Cerebellar nuclear complex (tissue), 1 donor: ENCODE measurements around the gene KRTAP2-1.
A peak's percentile ranks its signal among the peaks of the same experiment; 100 is the strongest.
"Not testable (repeated sequence)": the region's sequence is repeated elsewhere in the genome, so short reads cannot be mapped to it uniquely, and the experiment has no call there.

ENCODE experiments used
- DNase-seq, 2 experiments: peaks; one replicate each; lab custom pipeline; 2025; lab: John Stamatoyannopoulos, UW

Gene KRTAP2-1

GRCh38 chr17:41057547-41057946 lies 10.4 kb upstream of the KRTAP2-1 start:
- DNase-seq: no peak

GRCh38 chr17:41055130-41055529 lies 8.0 kb upstream of the KRTAP2-1 start, which contains the start of gene KRTAP2-2:
Gene KRTAP2-2 (minus strand): TSS chr17:41055230. CDS start chr17:41055211, 19 bp downstream.
- not testable (repeated sequence) for DNase-seq

- DNase-seq: not testable (repeated sequence)
Measured at GRCh38 chr17:41054556-41054955, 7.4 kb upstream of the KRTAP2-1 start.

- DNase-seq: no peak
Measured at GRCh38 chr17:41054025-41054424, 6.9 kb upstream of the KRTAP2-1 start.

GRCh38 chr17:41052566-41052965 lies 5.5 kb upstream of the KRTAP2-1 start:
- DNase-seq: no peak

GRCh38 chr17:41049110-41049509 lies 2.0 kb upstream of the KRTAP2-1 start:
- no peak for DNase-seq

GRCh38 chr17:41048441-41048840 lies 1.3 kb upstream of the KRTAP2-1 start:
- no peak for DNase-seq

- DNase-seq: no peak
Measured at GRCh38 chr17:41042953-41043352, 4.2 kb downstream of the KRTAP2-1 start.

GRCh38 chr17:41040783-41041571 lies 6.1 kb downstream of the KRTAP2-1 start, which contains the start of gene KRTAP1-1:
Gene KRTAP1-1 (minus strand): TSS chr17:41041450. CDS start chr17:41041397, 53 bp downstream.
- not testable (repeated sequence) for DNase-seq

- no peak for DNase-seq
Measured at GRCh38 chr17:41037853-41038350, 9.2 kb downstream of the KRTAP2-1 start.

GRCh38 chr17:41034346-41034935 lies 12.7 kb downstream of the KRTAP2-1 start, which contains the start of gene KRTAP1-3:
Gene KRTAP1-3 (minus strand): TSS chr17:41034874. CDS start chr17:41034821, 53 bp downstream.
- not testable (repeated sequence) for DNase-seq

- no peak for DNase-seq
Measured at GRCh38 chr17:41029633-41030245, 17.4 kb downstream of the KRTAP2-1 start, which contains the start of gene KRTAP1-4. Gene KRTAP1-4 (minus strand): TSS chr17:41030195. CDS start chr17:41030078, 117 bp downstream.

GRCh38 chr17:41026715-41027471 lies 20.2 kb downstream of the KRTAP2-1 start, which contains the start of gene KRTAP1-5:
Gene KRTAP1-5 (minus strand): TSS chr17:41027208. CDS start chr17:41027155, 53 bp downstream.
- no peak for DNase-seq

- DNase-seq: no peak
Measured at GRCh38 chr17:41024697-41025096, 22.4 kb downstream of the KRTAP2-1 start.

GRCh38 chr17:41020336-41020735 lies 26.8 kb downstream of the KRTAP2-1 start:
- no peak for DNase-seq

- DNase-seq: no peak
Measured at GRCh38 chr17:41019415-41019814, 27.7 kb downstream of the KRTAP2-1 start.

GRCh38 chr17:41018541-41018940 lies 28.6 kb downstream of the KRTAP2-1 start:
- DNase-seq: no peak

GRCh38 chr17:41016578-41017215 lies 30.4 kb downstream of the KRTAP2-1 start:
- no peak for DNase-seq

- no peak for DNase-seq
Measured at GRCh38 chr17:41015454-41015853, 31.7 kb downstream of the KRTAP2-1 start.

- peak in 1 of 2 experiments; percentile 9 for DNase-seq
Measured at GRCh38 chr17:41013606-41014005, 33.5 kb downstream of the KRTAP2-1 start.

- no peak for DNase-seq
Measured at GRCh38 chr17:41013181-41013580, 33.9 kb downstream of the KRTAP2-1 start.
